Body of pancreas (tissue), 4 donors: ENCODE data around the gene RNU1-2.
"Not testable (repeated sequence)": the region's sequence is repeated elsewhere in the genome, so short reads cannot be mapped to it uniquely, and the experiment has no call there.

Source experiments
- POLR2A ChIP-seq, 3 donors: fragments of 450-650 bp; IDR thresholded peaks; one replicate each; pipeline ENCODE4 v1.6.1; 2016; ENCODE audit warnings: antibody characterized with exemption in 3 of 3, mild to moderate bottlenecking in 2 of 3
- TF ChIP-seq, protein P1 (sequence below), 7 experiments: fragments of 450-650 bp in 4 of 7; fragments of 200-600 bp in 3 of 7; sonication (generic) in 3 of 7; IDR thresholded peaks; one replicate each; pipeline ENCODE4 v1.5.1; 2016 to 2019; ENCODE audit warnings: antibody characterized with exemption in 7 of 7

DNA sequence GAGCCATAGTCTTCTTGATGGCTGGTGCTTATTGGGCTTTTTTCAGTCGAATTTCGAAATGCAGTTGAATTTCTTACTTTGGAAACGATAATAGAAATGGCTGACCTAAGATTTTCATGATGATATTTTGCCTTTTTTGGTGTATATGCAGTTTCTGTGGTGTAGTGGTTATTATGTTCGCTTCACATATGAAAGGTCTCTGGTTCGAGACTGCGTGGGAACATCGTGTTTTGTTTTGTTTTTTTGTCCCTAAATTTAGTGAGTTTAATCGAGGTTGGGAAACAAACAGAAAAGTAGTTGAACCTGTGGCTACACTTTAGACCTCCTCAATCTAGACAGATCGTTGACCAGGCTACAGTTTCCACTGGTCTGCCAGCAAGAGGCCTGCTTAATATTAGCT lies 35.7 kb upstream of the RNU1-2 start:
- not testable (repeated sequence) for TF ChIP-seq POLR2A (IDR thresholded peaks at IDR 0.05)
- TF ChIP-seq, protein P1, sequence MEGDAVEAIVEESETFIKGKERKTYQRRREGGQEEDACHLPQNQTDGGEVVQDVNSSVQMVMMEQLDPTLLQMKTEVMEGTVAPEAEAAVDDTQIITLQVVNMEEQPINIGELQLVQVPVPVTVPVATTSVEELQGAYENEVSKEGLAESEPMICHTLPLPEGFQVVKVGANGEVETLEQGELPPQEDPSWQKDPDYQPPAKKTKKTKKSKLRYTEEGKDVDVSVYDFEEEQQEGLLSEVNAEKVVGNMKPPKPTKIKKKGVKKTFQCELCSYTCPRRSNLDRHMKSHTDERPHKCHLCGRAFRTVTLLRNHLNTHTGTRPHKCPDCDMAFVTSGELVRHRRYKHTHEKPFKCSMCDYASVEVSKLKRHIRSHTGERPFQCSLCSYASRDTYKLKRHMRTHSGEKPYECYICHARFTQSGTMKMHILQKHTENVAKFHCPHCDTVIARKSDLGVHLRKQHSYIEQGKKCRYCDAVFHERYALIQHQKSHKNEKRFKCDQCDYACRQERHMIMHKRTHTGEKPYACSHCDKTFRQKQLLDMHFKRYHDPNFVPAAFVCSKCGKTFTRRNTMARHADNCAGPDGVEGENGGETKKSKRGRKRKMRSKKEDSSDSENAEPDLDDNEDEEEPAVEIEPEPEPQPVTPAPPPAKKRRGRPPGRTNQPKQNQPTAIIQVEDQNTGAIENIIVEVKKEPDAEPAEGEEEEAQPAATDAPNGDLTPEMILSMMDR (IDR thresholded peaks at IDR 0.05), result not testable (repeated sequence)
